ENCODE results near the gene PROX2.

- TF ChIP-seq, protein P1, sequence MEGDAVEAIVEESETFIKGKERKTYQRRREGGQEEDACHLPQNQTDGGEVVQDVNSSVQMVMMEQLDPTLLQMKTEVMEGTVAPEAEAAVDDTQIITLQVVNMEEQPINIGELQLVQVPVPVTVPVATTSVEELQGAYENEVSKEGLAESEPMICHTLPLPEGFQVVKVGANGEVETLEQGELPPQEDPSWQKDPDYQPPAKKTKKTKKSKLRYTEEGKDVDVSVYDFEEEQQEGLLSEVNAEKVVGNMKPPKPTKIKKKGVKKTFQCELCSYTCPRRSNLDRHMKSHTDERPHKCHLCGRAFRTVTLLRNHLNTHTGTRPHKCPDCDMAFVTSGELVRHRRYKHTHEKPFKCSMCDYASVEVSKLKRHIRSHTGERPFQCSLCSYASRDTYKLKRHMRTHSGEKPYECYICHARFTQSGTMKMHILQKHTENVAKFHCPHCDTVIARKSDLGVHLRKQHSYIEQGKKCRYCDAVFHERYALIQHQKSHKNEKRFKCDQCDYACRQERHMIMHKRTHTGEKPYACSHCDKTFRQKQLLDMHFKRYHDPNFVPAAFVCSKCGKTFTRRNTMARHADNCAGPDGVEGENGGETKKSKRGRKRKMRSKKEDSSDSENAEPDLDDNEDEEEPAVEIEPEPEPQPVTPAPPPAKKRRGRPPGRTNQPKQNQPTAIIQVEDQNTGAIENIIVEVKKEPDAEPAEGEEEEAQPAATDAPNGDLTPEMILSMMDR (IDR thresholded peaks at IDR 0.05), result no peak
- TF ChIP-seq EZH2 (IDR thresholded peaks at IDR 0.05; ENCODE audit: borderline replicate concordance, insufficient read depth, low read depth, low read length, poor library complexity, severe bottlenecking), result no peak
Observed at GRCh38 chr14:74898083-74898482, 22.1 kb upstream of the PROX2 start.

Data from B cell (primary cell).